Activated naive CD4-positive, alpha-beta T cell treated with anti-CD3 and anti-CD28 coated beads, Interleukin-2, amount 50 U/mL, for 24 hours (primary cell): ENCODE data around the gene SCN4A.

Experiments
- H3K27ac Mint-ChIP-seq: one replicate; pipeline ENCODE4 v1.8.0; 2021; ENCODE audit warnings: mild to moderate bottlenecking, mixed read lengths
- H3K27me3 Mint-ChIP-seq: one replicate; pipeline ENCODE4 v1.8.0; 2021; ENCODE audit warnings: mixed read lengths
- H3K36me3 Mint-ChIP-seq: one replicate; pipeline ENCODE4 v1.8.0; 2021; ENCODE audit warnings: mixed read lengths
- H3K4me1 Mint-ChIP-seq: one replicate; pipeline ENCODE4 v1.8.0; 2021; ENCODE audit warnings: mixed read lengths
- H3K4me3 Mint-ChIP-seq: one replicate; pipeline ENCODE4 v1.8.0; 2021; ENCODE audit warnings: mild to moderate bottlenecking, mixed read lengths
- H3K9me3 Mint-ChIP-seq: one replicate; pipeline ENCODE4 v1.8.0; 2021; ENCODE audit warnings: mixed read lengths

Gene SCN4A

DNA sequence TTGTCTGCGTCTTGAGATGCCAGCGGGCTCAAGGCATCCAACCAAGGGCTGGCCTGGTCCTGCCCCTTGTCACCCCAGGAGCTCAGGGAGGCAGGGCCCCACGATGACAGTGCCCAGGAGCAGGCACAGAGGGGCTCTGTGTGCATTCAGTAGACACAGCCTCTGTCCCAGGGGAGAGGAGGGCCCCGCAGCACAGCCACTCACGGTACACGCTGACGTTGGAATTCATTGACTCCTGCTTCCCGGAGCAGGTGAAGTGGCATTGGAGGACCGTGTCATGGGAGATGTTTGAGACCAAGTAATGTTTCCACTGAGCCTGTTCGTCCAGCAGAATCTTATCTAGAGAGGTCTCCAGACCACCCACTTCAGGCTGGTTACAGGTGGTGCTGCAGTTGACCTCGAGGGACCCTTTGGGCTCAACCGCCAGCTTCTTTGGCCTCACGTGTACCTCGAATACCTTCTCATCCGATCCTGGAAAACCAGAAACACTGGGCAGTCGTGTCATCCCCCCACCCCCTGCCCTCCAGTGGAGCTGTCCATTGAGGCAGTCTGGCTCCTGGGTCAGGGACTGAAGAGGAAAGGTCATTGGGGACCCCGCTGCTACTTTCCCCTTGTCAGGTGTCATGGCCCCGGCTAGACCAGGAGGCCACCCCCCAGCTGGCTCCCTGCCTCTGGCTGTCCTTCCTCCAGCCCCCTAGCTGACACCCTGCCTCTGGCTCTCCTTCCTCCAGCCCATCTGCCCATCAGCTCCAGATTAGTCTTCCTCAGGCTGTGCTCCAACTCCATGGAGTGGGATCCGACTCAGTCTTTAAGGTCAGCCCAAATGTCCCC is 32.4 kb upstream of the SCN4A start:
- no peaks in the 10 kb centered on the region for H3K9me3 Mint-ChIP-seq
- peaks cover 41% of the 10 kb centered on the region for H3K4me1 Mint-ChIP-seq
- peaks cover 7% of the 10 kb centered on the region for H3K36me3 Mint-ChIP-seq
- H3K27me3 Mint-ChIP-seq, result no peaks in the 10 kb centered on the region
- no peak overlapping the region for H3K4me3 Mint-ChIP-seq
- peak overlapping the region; percentile 70 for H3K27ac Mint-ChIP-seq

DNA sequence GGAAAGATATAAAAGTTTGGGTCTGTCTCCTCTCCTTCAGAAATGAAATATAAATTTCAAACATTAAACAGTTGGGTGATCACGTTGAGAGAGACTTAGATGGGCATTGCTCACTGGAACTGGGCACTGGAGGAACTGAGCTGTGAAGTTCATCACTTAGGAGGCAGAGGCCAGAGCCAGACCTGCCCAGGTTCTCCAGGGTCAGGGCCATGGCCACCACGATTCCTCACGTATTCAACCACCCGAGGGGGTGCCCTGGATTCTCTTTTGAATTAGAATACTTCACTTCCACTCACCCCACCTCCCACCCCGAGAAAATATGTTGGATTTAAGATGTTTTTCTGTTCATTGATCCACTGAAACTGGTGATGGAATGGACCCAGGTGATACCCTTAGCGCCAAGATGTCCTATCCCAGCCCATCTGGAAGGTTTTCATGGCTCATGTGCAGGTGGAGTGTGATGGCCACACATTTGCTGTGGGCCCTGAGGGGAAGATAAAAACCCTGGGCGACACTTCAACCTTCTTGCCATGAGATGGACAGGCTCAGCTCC is 31.6 kb upstream of the SCN4A start:
- H3K4me1 Mint-ChIP-seq, result peaks cover 39% of the 10 kb centered on the region
- H3K27ac Mint-ChIP-seq, result no peak overlapping the region
- H3K36me3 Mint-ChIP-seq, result peaks cover 5% of the 10 kb centered on the region
- H3K27me3 Mint-ChIP-seq, result no peaks in the 10 kb centered on the region
- no peak overlapping the region for H3K4me3 Mint-ChIP-seq
- H3K9me3 Mint-ChIP-seq, result no peaks in the 10 kb centered on the region

DNA sequence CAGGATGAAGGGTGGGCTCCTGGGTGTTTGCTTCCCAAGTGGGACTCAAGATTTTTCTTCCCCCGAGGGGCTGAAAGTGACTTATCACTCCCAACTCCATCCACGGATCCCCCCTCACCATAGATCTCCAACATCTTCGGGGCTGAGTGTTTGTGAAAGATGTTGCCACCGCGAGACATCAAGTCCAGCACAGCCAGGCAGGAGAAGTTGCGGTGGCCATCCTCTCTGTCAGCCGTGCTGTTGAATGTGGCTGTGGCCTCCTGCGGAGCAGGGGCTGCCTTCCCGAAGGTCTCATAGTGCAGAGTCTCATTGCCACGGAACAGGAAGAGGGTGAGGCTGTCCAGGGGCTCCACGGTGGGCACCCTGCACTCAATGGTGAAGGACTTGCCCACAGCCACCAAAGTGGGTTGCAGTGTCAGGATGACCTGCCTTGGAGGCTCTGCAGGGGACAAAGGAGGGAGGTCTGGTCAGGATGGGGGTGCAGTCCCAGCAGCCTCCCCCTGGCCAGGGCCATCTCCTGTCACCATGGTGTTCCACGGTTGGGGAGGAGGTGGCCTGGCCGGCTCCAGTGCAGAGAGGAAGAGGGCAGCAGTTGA is 30.9 kb upstream of the SCN4A start:
- no peaks in the 10 kb centered on the region for H3K27me3 Mint-ChIP-seq
- no peak overlapping the region for H3K27ac Mint-ChIP-seq
- H3K4me3 Mint-ChIP-seq, result no peak overlapping the region
- H3K4me1 Mint-ChIP-seq, result peaks cover 38% of the 10 kb centered on the region
- peaks cover 5% of the 10 kb centered on the region for H3K36me3 Mint-ChIP-seq
- H3K9me3 Mint-ChIP-seq, result no peaks in the 10 kb centered on the region

DNA sequence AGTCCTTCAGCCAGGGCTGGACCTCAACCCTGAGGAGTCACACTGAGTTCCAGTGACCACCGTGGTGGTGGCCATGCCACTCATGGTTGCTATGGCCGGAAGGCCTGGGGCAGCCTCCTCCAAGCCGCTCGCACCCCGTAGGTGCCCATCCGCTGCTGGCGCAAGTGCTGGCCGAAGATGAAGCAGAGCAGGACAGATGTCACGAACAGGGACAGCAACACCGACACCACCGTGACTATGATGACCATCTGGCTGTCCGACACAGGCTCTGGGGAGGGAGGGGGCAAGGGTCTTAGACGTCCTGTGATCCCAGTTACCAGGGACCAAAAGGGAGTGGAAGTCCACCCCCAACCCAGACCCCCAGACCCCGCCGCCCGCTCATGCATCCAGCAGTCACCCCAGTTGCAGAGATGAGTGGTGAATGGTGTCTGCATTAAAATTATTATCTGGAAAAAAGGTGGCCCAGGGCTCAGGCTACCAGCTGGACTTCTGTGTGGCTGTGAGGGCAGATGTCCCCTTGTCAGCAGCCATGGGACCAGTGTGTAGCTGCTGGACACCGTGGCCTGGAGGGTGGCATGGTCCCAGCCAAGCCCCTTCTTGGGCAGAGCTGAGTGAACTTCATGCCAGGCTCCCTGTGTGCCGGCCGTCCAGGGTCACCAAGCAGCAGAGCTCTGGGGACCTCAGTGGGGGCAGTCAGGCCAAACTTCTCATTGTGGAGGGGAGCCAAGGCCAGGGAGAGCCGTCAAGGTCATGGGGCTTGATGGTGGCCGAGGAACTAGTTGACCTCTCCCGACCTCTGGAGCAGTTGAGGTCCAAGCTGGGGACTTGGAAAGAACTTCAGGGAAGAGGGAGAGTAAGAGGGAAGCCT is 30.2 kb upstream of the SCN4A start:
- Mint-ChIP-seq H3K36me3 (peaks cover 5% of the 10 kb centered on the region), H3K27me3 (no peaks in the 10 kb centered on the region), H3K9me3 (no peaks in the 10 kb centered on the region), H3K4me1 (peaks cover 35% of the 10 kb centered on the region), H3K4me3 (no peak overlapping the region), H3K27ac (no peak overlapping the region)

DNA sequence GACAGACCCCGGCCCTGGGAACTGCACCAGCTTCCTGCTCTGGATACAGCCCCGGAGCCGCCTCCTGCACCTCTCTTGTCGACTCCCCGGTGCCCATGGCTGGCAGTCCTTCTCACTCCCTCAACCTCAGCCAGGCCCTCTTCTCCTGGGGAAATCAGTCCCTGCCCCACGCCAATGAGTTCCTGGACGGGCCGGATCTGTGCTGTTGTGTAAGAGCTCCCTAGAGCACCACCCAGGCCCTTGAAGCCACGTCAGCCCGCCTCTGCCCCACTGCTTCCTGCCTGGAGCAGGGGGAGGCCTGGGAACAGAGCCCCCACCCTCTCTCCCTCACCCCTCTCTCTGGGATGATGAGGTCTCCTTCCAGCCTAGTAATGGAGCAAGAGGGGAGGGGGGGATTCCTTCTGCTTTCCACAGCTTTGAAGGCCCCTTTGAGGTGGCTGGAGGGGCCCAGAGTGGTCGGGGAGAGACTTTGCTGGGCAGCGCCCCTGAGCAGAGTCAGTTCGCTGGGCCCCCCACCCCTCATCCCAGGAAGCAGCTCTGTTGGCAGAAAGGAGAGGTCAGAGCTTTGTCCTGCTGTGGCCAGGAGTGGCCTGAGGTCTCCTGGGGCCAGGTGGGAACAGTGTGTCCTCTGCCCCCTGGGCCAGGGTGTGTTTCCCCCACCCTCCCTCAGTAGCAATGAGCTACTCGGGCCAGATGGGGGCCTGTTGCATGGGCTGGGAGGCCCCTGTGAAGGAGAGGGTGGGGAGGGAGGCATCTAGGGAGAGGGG is 29.2 kb upstream of the SCN4A start:
- Mint-ChIP-seq H3K27me3 (no peaks in the 10 kb centered on the region), H3K9me3 (no peaks in the 10 kb centered on the region), H3K27ac (no peak overlapping the region), H3K36me3 (peaks cover 5% of the 10 kb centered on the region), H3K4me3 (no peak overlapping the region), H3K4me1 (peaks cover 35% of the 10 kb centered on the region)

DNA sequence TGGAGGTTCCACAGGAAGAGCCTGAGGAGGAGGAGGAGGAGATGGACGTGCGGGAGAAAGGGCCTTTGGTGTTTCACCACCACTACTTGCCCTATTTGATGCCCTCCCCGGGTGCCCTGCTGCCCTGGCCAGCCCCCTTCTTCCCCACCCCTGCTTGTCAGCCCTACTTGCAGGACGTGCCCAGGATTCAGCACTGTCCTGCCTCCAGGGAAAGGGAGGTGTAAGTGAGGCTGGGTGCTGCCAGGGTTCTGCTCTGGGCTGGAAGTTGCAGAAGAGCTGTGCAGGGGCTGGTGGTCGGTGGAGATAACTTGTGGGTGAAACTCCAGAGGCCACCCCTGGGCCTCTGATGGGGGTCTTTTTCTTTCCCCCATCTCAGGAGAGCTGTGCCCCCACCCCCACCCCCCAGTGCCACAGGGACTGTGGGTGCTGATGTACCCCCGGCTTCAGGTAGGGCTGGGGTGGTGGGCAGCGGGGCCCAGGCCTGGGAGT is 28.4 kb upstream of the SCN4A start:
- peaks cover 5% of the 10 kb centered on the region for H3K36me3 Mint-ChIP-seq
- H3K4me3 Mint-ChIP-seq, result no peak overlapping the region
- no peaks in the 10 kb centered on the region for H3K27me3 Mint-ChIP-seq
- no peaks in the 10 kb centered on the region for H3K9me3 Mint-ChIP-seq
- no peak overlapping the region for H3K27ac Mint-ChIP-seq
- peaks cover 30% of the 10 kb centered on the region for H3K4me1 Mint-ChIP-seq

DNA sequence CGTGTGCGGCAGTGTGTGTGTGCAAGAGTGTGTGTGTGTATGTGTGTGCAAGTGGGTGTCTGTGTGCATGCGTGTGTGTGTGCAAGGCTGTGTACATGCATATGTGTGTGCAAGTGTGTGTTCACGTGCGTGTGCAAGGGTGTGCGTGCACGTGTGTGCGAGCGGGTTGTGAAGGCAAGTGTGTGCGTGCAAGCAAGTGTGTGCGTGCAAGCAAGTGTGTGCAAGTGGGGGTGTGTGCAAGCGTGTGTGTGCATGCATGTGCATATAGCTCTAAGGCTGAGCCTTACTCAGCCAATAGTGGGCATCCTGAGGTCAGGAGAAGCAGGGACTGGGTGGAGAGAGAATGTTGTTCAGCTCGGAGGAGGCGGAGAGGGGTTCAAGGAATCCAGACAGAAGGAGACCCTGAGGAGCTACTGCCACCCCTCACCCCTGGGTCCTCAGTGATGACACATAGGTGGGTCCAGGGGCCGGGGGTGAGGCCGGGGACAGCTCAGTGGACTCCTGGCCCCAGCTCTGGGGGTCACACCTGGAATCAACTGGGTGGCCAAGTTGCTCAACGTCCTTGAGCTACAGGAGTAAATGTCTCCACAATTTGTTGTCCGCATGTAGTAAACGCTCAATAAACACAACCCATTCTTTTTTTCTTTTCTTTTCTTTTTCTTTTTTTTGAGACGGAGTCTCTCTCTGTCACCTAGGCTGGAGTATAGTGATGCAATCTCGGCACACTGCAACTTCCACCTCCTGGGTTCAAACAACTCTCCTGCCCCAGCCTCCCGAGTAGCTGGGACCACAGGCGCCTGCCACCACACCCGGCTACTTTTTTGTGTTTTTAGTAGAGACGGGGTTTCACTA is 27.2 kb upstream of the SCN4A start:
- Mint-ChIP-seq H3K27ac (peak overlapping the region; percentile 8), H3K9me3 (no peaks in the 10 kb centered on the region), H3K4me3 (peak overlapping the region; percentile 51)

DNA sequence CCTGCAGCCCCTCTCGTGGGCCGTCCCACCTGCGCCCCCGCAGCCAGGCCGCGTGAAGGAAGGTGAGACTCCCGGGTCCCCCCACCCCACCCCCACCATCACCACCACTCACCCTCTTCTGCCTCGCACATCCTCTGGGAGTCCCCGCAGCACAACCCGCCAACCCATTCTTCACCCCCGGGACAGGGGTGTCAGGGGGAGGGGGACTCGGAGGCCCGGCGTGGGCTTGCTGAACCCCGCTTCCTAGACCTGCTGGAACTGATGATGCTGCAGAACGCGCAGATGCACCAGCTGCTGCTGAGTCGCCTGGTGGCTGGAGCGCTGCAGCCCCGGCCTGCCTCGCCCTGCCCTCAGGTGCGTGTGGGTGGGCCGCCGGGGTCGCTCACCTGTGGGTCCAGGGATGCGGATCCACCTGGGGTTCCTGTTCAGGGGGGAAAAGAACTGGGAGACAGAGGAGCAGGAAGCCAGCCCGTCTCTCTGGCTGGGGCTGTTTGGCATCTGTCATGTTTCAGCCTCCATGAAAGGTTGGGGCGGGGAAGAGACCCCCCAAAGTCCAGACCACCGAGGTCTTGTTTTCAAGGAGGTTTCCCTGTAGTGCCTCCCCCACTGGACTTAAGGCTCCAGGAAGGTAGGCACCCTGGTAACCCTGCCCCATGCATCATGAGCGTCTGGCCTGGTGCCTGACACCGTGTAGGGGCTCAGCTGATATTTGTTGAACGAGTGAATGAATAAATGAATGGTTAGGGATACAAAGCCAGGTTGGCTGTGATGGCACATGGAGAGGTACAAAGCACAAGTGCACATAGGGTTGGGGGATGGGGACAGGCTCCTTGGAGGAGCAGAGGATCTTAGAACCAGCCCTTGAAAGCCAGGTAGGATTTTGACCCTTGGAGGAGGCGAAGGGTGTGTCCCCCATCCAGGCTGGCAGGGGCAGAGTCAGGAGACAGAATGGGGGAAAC is 26.3 kb upstream of the SCN4A start:
- Mint-ChIP-seq H3K4me3 (peak overlapping the region; percentile 76), H3K27ac (peak overlapping the region; percentile 72), H3K36me3 (peaks cover 5% of the 10 kb centered on the region), H3K27me3 (no peaks in the 10 kb centered on the region), H3K4me1 (peaks cover 32% of the 10 kb centered on the region), H3K9me3 (no peaks in the 10 kb centered on the region)

More for the DNA sequence above, 27.2 kb upstream of the SCN4A start:
- Mint-ChIP-seq H3K4me1 (peaks cover 30% of the 10 kb centered on the region), H3K36me3 (peaks cover 5% of the 10 kb centered on the region), H3K27me3 (no peaks in the 10 kb centered on the region)

DNA sequence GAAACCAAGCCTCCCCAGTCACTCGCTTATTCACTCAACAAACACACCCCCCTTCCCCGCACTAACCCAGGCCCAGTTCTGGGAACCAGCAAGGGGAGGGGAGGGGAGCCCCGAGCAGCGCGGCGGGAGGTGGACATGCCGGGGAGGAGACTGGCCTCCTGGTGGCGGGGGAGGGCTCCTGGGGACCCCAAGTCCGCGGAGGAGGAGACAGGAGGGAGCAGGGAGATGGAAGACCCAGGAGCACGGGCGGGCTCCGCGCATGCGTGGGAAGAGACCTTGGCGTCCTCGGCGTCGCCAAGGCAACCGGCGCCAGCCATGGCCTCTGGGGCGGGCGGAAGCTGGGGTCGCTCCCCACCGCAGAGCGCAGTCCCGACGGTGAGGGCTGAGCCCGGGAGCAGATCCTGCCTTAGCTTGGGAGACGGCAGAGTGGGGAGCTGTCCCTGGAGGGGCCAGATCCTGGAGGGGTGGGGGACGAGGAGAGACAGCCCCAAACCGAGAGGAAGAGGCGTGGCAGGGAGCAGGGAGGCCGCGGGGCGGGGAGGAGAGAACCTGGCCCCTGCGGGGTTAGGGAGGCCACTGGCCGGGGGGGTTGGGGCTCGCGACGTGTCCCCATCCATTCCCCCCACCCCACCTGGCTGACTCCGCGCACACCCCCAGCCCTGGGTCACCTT is 25.5 kb upstream of the SCN4A start, which contains the start of gene PRR29:
Gene PRR29, plus strand, starts transcription at position 302 of the 671 bp plus-strand sequence. Its CDS starts 14 bp downstream, at position 316.
- H3K36me3 Mint-ChIP-seq, result no peaks in the 10 kb centered on the region
- no peaks in the 10 kb centered on the region for H3K27me3 Mint-ChIP-seq
- H3K9me3 Mint-ChIP-seq, result no peaks in the 10 kb centered on the region
- H3K27ac Mint-ChIP-seq, result peak within 1 kb of the TSS; percentile 72
- H3K4me3 Mint-ChIP-seq, result peak within 1 kb of the TSS; percentile 86
- peaks cover 38% of the 10 kb centered on the region for H3K4me1 Mint-ChIP-seq

DNA sequence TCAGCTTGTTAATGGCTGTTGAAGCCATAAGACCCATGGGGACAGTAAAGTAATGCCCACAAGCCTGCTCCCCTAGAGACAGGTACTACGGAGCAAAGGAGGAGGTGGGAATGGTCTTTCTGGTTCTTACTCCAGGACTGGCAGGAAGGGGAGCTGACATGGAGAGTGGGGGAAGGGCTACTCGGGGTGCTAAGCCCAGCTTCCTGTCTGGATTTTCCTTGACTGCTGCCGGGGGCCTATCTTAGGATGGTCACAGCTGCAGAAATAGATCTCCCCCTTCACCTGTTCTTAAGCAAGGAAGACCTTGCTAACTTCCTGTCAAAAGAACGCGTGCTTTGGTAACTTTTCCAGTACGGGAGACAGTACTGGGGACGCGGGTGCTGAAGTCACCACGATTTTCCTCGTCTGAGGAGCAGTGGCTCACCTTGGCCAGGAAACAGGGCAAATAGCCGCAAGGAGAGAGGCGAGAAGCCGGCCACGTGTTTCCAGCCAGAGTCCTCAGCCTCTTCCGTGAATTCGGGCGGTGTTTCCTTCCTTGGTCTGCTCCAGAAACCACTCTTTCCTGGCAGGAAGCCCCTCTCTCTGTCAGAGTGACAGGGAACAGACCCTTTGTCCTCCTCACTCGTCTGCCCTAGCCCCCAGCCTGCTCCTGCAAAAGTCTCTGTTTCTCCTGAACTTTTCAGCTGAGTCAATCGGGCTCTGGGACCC is 24.8 kb upstream of the SCN4A start:
- Mint-ChIP-seq H3K4me1 (peaks cover 42% of the 10 kb centered on the region), H3K9me3 (no peaks in the 10 kb centered on the region), H3K4me3 (peak overlapping the region; percentile 86), H3K27me3 (no peaks in the 10 kb centered on the region), H3K36me3 (no peaks in the 10 kb centered on the region), H3K27ac (peak overlapping the region; percentile 68)

DNA sequence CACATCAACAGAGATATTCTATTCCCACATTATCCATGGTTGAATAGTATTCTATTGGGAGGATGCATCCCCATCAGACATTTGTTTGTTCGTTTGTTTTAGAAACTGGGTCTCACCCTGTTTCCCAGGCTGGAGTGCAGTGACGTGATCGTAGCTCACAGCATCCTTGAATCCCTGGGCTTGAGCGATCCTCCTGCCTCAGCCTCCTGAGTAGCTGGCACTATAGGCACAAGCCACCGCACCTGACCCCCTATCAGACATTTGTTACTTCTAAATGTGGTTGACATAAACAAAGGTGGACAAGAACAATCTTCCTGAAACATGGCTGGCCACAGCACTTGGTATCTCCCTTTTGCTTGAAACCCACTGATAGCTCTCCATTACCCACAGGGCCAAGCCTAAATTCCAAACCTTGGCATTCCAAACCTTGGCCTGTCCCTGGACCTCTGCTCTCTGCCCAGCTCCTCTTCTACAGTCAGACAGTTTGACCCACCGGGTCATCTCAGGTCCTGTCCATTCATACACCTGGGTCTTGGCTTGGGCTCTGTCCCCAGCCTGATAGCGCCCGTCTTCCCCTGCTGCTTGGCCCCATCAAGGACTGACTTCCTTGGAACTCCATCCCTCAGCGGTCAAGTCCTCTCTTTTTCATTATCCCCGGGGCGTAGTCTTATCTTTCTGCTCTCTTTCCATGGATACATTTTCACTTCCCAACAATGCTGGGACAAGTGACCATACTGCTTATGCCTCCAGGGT is 23.9 kb upstream of the SCN4A start:
- Mint-ChIP-seq H3K27ac (no peak overlapping the region), H3K4me1 (peaks cover 44% of the 10 kb centered on the region), H3K4me3 (no peak overlapping the region), H3K27me3 (no peaks in the 10 kb centered on the region), H3K9me3 (no peaks in the 10 kb centered on the region), H3K36me3 (no peaks in the 10 kb centered on the region)

DNA sequence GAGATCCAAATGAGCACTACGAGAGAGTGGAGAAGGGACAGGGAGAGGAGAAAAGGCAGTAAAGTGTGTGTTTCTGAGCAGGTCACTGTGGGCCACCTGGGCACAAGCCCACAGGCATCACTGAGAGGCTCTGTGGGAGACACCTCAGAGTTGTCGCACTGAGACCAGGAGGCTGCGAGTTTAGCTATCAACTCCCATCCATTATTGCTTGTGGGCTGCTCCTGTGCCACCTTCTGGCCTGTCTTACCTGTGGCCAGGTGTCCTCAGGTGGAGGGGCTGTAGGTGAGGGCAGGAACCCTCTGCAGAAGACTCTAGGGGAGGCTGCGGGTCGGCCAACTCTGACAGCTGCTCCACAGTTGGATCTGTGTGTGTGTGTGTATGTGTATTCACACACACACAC is 22.9 kb upstream of the SCN4A start:
- Mint-ChIP-seq H3K36me3 (no peaks in the 10 kb centered on the region), H3K27ac (no peak overlapping the region), H3K4me1 (peaks cover 49% of the 10 kb centered on the region), H3K27me3 (no peaks in the 10 kb centered on the region), H3K4me3 (no peak overlapping the region), H3K9me3 (no peaks in the 10 kb centered on the region)
